ENCODE measurements around the gene MRS2. TPM values are rescaled to one million over a fixed set of nuclear protein-coding genes. Genes with fewer than 3 reads are reported as not detected.

The MRS2 gene
- total RNA-seq, 1 donor from 2014 or later: 27.5 TPM

DNA sequence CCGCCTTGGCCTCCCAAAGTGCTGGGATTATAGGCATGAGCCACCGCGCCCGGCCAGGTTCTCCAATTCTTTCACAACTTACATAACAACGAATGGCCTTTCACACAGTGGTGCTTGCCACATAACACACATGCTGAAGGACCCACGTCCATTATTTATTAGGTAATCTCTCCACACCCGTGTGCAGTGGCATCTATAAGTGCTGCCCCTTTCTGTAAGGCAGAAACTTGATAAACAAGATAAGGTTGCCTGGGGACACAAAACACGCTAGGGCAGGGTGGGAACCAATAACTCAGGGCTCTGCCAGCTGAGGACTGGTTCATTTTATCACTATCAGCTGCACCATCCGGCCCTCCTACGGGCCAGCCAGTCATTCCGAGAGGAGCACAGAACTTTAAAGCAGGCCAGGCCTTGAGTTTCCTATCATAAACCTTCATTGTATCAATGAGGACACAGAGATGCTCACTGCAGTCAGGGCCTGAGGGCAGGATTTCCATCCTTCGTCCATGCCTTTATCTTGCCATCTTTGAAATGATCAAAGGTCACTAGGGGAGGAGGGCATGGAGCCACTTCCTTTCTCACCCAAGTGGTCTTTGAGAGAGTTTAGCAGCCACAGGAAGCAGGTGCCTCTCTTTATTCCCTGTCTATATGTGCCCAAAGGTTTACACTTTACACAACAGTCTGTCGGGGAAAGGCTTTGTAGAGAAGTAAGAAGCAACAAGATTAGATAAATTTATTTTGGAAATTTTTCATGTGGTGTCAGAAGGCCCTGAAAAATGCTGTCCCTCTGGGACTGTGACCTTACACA is 49.0 kb downstream of the MRS2 start:
- Mint-ChIP-seq H3K9me3 (no peaks in the 10 kb centered on the region), H3K27ac (no peak overlapping the region), H3K4me1 (peaks cover 6% of the 10 kb centered on the region), H3K36me3 (no peaks in the 10 kb centered on the region), H3K27me3 (ENCODE audit: low read depth) (no peaks in the 10 kb centered on the region), H3K4me3 (no peak overlapping the region)
- DNase-seq (ENCODE audit: low spot score in 2 of 2, unreplicated experiment in 2 of 2): no peak
- TF ChIP-seq, protein P1, sequence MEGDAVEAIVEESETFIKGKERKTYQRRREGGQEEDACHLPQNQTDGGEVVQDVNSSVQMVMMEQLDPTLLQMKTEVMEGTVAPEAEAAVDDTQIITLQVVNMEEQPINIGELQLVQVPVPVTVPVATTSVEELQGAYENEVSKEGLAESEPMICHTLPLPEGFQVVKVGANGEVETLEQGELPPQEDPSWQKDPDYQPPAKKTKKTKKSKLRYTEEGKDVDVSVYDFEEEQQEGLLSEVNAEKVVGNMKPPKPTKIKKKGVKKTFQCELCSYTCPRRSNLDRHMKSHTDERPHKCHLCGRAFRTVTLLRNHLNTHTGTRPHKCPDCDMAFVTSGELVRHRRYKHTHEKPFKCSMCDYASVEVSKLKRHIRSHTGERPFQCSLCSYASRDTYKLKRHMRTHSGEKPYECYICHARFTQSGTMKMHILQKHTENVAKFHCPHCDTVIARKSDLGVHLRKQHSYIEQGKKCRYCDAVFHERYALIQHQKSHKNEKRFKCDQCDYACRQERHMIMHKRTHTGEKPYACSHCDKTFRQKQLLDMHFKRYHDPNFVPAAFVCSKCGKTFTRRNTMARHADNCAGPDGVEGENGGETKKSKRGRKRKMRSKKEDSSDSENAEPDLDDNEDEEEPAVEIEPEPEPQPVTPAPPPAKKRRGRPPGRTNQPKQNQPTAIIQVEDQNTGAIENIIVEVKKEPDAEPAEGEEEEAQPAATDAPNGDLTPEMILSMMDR (IDR thresholded peaks at IDR 0.05; ENCODE audit: unreplicated experiment): no peak

DNA sequence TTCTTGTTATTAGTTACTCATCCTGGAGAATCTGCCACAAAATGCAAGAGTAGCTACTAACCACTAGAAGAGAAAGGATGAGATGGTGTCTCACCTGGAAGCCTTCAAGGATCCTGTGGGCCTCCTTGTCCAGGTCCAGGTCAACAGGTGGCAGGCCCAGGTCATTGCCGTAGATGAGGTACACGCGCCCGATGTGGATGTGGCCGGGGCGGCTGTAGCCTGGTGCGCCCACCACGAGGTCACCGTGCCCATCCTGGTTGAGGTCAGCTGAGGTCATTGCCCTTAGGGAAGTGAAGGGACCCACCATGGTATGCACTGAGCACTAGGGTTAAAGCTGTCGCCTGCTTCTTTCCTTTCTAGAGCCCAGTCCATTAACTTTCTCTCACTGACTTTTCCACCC is 51.2 kb downstream of the MRS2 start:
- no peaks in the 10 kb centered on the region for H3K9me3 Mint-ChIP-seq
- no peak overlapping the region for H3K4me3 Mint-ChIP-seq
- H3K27me3 Mint-ChIP-seq (ENCODE audit: low read depth): no peaks in the 10 kb centered on the region
- TF ChIP-seq, protein P1 (IDR thresholded peaks at IDR 0.05; ENCODE audit: unreplicated experiment): no peak
- H3K36me3 Mint-ChIP-seq: no peaks in the 10 kb centered on the region
- no peak for DNase-seq (ENCODE audit: low spot score in 2 of 2, unreplicated experiment in 2 of 2)
- H3K4me1 Mint-ChIP-seq: peaks cover 6% of the 10 kb centered on the region
- no peak overlapping the region for H3K27ac Mint-ChIP-seq

DNA sequence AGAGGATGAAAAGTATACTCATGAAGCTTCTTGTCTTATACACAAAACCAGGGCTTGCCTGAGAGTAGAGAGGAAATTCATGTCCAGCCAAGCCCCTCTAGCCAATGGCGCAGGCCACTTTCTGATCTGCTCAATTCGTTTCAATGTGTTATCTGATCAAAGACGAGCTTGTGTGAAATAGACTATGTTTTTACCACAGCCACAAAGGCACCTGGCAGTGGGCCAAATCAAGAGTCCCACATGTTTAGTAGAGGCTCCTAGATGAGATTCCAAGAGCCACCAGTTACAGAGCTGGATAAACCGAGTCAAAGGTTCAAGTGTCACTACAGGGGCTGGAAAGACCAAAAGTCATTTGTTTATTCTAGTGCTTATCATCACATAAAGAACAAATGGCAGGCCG is 51.7 kb downstream of the MRS2 start:
- no peak overlapping the region for H3K4me3 Mint-ChIP-seq
- no peaks in the 10 kb centered on the region for H3K9me3 Mint-ChIP-seq
- peaks cover 6% of the 10 kb centered on the region for H3K4me1 Mint-ChIP-seq
- DNase-seq (ENCODE audit: low spot score in 2 of 2, unreplicated experiment in 2 of 2): no peak
- H3K27ac Mint-ChIP-seq: no peak overlapping the region
- TF ChIP-seq, protein P1 (IDR thresholded peaks at IDR 0.05; ENCODE audit: unreplicated experiment): no peak
- H3K27me3 Mint-ChIP-seq (ENCODE audit: low read depth): no peaks in the 10 kb centered on the region
- H3K36me3 Mint-ChIP-seq: no peaks in the 10 kb centered on the region

- Mint-ChIP-seq H3K36me3 (no peaks in the 10 kb centered on the region), H3K4me1 (peaks cover 6% of the 10 kb centered on the region), H3K9me3 (no peaks in the 10 kb centered on the region), H3K27me3 (ENCODE audit: low read depth) (no peaks in the 10 kb centered on the region), H3K27ac (no peak overlapping the region), H3K4me3 (no peak overlapping the region)
- TF ChIP-seq, protein P1 (IDR thresholded peaks at IDR 0.05; ENCODE audit: unreplicated experiment): no peak
- DNase-seq (ENCODE audit: low spot score in 2 of 2, unreplicated experiment in 2 of 2): no peak
Observed at GRCh38 chr6:24455061-24455460, 52.3 kb downstream of the MRS2 start.

- no peaks in the 10 kb centered on the region for H3K27me3 Mint-ChIP-seq (ENCODE audit: low read depth)
- H3K36me3 Mint-ChIP-seq: no peaks in the 10 kb centered on the region
- no peak for DNase-seq (ENCODE audit: low spot score in 2 of 2, unreplicated experiment in 2 of 2)
- H3K27ac Mint-ChIP-seq: no peak overlapping the region
- no peaks in the 10 kb centered on the region for H3K4me1 Mint-ChIP-seq
- H3K4me3 Mint-ChIP-seq: no peak overlapping the region
- TF ChIP-seq, protein P1 (IDR thresholded peaks at IDR 0.05; ENCODE audit: unreplicated experiment): no peak
- no peaks in the 10 kb centered on the region for H3K9me3 Mint-ChIP-seq
Observed at GRCh38 chr6:24458134-24458533, 55.4 kb downstream of the MRS2 start.

Measured in mesothelial cell of epicardium (in vitro differentiated cells).